Adipose tissue (tissue), 3 donors: Measurements from ENCODE around the gene BCAT1. TPM values are rescaled to one million over a fixed set of nuclear protein-coding genes. Genes with fewer than 3 reads are reported as not detected.

ENCODE experiments used
- H3K27ac ChIP-seq: one replicate; pipeline ENCODE4 v1.5.1; 2013; ENCODE audit warnings: low read depth, low read length
- WGBS, 3 donors: extraction: QIAGEN DNeasy Blood & Tissue Kit; methylation state at CpG; one replicate each; pipeline ENCODE4 v1.1.7; 2013; 5-methylcytosine and 5-hydroxymethylcytosine counted together
- polyA plus RNA-seq, 3 donors: library from polyadenylated mRNA; stranded (reverse); fragments of 200-250 nt; gene quantifications; one replicate each; pipeline ENCODE4 v1.2.3, GENCODE V29; 2013
- donor health status: healthy with polysubstance abuse.
- donor health status: Bipolar disorder and iron deficiency.
- donor health status: healthy.

BCAT1 gene
- polyA plus RNA-seq, 3 donors: 3.1 to 12.8 (median 11.3) TPM

DNA sequence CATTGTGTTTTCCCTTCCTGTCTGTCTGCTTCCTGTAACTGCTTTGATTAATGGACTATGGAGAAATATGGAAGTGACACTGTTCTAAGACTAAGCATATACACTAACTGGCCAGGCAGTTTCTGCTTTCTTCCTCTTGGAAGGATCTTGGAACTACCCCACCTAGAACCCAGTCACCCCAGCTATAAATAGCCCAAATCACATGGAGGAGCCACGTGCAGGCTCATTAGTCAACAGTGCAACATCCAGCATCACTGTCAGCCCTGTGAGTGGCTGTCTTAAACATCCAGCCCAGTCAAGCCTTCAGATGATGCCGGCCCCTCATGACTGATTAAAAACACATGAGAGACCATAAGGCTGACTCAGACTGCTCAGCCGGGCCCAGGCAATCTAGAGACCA lies 39.2 kb downstream of the BCAT1 start:
- no peak overlapping the region for H3K27ac ChIP-seq
- 45 to 51% (median 51%) methylated on average over 3 of the region's 3 CpGs for WGBS, 3 donors

DNA sequence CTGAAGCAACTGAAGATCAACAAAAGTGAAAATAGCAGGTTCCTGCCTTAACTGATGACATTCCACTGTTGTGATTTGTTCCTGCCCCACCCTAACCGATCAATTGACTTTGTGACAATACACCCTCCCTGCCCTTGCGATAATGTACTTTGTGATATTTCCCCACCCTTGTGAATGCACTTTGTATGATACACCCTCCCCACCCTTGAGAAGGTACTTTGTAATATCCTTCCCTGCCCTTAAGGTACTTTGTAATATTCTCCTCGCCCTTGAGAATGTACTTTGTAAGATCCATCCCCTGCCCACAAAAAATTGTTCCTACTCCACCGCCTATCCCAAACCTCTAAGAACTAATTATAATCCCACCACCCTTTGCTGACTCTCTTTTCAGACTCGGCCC lies 41.4 kb downstream of the BCAT1 start:
- WGBS, 3 donors: 93 to 96% (median 95%) methylated on average over 5 of the region's 5 CpGs

DNA sequence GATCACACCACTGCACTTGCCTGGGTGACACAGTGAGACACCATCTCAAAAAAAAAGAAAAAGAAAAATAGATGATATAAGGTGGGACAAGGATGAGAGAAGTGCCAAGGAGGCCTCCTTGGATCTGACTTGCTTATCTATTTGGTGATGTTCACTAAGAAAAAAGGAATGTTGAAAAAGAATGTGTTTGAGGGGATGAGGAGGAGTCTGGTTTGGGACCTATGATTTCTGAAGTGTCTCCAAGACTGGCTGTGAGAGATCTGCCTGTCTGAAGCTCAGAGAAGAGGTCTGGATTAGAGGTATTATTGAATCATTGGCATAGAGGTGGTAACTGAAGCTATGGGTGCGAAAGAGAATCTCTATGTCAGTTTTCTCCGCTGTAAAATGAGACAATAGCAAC lies 42.8 kb downstream of the BCAT1 start:
- WGBS, 3 donors: 96 to 100% (median 98%) methylated on average over 2 of the region's 2 CpGs
- H3K27ac ChIP-seq: no peak overlapping the region

More for the DNA sequence above, 41.4 kb downstream of the BCAT1 start:
- no peak overlapping the region for H3K27ac ChIP-seq

DNA sequence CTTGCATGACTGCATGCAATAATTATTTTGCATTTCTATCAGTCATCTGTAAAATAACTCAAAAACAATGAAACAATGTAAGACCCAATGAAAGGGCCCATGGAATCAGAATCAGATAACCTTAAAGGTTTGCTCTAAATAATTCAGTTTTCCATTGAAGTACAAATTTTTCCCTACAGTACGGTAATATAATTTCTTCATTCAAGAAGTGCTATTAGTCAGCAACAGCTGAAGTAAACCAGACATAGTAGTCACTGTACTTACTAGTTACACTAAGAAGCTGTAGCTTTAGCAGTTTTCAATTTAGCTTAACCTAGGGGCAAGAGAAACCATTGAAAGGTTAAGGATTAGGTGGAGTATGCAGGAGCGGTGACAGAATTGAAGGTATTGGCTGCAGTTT lies 43.5 kb downstream of the BCAT1 start:
- 50 to 78% (median 50%) methylated on average over 2 of the region's 2 CpGs for WGBS, 3 donors
- H3K27ac ChIP-seq: no peak overlapping the region

DNA sequence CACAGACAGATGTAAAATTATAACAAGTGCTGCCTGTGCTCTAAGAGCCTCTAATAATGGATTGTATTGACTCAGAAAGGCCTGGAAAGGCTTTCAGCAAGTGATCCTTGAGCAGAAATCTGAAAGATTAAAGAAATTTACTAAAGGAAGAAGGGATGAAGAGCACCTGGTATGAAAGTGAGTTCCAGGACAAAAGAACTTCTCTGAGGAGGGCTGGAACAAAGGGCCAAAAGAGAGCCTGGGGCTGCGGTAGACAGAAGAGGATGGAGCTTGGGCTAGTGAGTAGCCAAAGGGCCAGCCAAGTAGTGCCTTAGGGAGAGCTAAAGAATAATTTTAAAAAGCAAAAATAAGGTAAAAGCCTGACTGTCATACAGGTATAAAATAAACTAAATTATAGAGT lies 44.0 kb downstream of the BCAT1 start:
- no peak overlapping the region for H3K27ac ChIP-seq
- 90 to 100% (median 100%) methylated on average over 1 of the region's 1 CpG for WGBS, 3 donors

DNA sequence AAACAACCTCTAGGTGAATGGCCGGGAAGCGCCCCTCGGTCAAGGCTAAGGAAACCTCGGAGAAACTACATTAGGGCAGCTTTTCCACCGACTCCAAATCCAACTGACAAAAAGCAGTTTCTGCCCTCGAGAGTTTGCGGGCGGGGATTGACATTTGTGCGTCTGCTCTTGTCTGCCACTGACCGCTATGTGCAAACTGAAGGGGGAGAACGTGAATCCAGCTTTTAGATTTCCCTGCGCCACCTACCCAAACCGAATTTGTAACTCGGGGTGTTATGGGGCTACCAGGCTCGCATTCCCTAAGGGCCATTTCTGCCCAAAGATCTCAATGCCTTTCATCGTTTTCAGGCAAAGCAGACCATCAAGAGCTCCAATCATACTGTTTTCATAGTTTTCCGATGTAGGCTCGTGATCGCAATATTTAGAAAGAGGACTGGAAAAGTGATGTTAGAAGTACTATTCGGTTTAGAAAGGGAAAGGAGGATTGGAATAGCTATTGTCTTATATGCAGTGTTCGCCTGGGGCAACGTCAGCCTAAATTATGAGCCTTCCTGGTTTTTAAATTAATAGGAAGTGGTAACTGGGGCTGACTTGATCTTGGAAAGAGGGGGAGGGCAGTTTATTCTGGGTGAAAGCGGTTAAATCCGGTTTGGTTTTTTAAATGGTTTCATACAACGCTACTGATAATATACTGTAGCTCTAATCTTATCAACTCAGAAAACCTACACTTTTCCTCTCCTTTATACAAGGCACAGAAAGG lies 45.4 kb downstream of the BCAT1 start:
- no peak overlapping the region for H3K27ac ChIP-seq
- WGBS, 3 donors: 18 to 56% (median 21%) methylated on average over 25 of the region's 25 CpGs

DNA sequence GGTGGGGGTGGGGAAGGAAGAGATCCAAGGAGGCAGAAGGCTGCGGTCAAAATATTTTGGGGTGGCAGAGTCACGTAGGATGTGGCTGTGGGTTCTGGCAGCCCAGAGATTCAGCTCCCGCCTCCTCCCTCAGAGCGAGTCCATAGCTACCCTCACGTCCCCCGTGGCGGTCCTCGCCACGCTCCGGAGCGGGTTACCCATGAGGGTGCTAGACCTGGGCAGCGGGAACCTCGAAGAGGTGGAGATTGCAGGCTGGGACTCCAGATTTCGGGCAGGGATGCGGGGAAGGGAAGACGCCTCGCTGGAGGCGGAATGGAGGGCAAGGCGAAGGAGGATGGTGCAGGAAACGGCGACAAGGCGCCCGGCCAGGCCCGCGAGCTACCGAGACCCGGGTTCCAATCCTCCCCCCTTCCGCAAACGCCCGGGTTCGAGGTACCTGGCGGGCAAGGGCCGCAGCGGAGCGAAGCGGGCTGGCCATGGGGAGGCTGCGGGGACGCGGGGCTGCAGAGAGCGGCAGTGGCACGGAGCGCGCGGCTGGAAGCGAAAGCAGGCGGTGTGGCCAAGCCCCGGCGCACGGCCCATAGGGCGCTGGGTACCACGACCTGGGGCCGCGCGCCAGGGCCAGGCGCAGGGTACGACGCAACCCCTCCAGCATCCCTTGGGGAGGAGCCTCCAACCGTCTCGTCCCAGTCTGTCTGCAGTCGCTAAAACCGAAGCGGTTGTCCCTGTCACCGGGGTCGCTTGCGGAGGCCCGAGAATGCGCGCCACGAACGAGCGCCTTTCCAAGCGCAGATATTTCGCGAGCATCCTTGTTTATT lies 46.2 kb downstream of the BCAT1 start:
- no peak overlapping the region for H3K27ac ChIP-seq
- 4 to 43% (median 7%) methylated on average over 65 to 74 of the region's 74 CpGs for WGBS, 3 donors

DNA sequence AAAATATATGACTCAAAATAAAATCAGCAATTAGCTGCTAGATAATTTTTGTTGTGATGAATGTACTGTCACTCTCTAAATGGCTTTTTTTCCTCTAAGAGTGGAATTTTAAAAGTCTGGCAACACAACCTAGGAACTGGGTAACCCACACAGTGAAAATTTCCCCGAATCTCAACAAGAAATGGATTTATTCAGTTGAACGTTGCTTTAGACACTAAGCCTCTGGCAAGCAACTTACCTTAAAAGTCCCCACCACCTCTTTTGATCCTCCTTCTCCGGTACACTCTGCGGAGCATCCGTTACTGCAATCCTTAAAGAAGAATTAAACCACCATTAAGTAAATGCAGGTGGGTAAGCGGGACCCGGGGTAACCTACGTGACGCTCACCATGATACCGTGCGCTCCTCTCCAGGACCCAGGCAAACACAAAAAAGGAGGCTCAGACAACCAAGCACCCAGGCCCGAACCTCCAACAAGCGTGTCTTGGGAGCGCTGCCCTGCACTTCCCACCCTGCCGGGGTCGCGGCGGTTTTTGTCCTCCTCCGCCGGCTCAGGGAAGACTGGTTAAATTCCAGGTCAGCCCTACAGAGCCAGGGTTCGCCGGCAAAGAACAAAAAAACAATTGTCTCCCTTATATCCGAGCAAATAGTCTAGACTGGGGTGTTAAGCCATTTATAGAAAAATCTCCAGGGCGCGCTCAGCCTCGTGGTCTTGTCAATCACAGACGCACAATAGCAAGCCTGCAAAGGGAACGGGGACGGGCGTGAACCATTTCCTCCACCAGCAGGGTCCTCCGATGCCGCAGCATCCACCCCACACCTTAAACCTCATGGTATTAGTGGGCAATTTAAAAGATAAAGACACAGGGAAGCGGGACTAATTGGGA lies 47.1 kb downstream of the BCAT1 start:
- 48 to 63% (median 55%) methylated on average over 33 of the region's 33 CpGs for WGBS, 3 donors
- H3K27ac ChIP-seq: no peak overlapping the region

DNA sequence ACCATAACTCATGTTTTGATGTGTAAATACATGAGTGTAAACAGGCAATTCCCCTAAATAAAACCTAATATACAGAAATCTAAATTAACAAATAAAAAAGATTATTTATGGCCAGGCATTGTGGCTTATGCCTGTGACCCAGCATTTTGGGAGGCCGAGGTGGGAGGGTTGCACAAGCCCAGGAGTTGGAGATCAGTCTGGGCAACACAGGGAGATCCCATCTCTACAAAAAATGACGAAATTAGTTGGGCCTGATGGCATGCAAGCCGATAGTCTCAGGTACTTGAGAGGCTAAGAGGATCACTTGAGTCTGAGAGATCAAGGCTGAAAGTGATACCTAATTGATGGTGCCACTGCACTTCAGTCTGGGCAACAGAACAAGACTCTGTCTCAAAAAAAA lies 48.7 kb downstream of the BCAT1 start:
- no peak overlapping the region for H3K27ac ChIP-seq
- 77 to 90% (median 82%) methylated on average over 3 of the region's 3 CpGs for WGBS, 3 donors

DNA sequence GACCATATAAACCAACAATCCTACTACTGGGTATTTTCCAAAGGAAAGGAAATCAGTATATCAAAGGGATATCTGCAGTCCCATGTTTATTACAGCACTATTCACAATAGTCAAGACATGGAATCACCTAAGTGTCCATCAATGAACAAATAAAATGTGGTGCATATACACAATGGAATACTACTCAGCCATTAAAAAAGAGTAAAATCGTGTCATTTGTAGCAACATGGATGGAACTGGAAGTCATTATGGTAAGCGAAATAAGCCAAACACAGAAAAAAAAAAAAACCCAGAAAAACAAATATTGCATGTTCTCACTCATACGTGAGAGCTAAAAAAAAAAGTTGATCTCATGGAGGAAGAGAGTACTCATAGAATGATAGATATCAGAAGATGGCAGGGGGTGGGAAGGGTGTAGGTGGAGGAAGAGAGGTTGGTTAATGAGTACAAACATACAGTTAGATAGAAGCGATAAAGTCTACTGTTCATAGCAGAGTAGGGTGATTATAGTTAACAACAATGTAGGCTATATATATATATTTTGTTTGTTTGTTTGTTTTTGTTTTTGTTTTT lies 49.3 kb downstream of the BCAT1 start:
- H3K27ac ChIP-seq: no peak overlapping the region
- WGBS, 3 donors: 84 to 96% (median 95%) methylated on average over 4 of the region's 4 CpGs

DNA sequence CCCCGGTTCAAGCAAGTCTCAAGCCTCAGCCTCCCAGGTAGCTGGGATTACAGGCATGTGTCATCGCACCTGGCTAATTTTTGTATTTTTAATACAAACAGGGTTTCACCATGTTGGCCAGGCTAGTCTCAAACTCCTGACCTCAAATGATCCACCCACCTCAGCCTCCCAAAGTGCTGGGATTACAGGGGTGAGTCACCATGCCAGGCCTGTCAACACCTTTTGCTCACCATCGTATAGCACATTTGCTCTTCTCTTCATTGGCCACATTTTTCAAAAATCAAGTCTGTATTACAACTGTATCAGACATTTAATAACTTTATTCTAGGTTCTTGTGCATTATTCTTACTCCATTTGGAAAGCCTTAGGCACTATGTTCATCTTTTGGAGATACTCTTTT lies 50.3 kb downstream of the BCAT1 start:
- no peak overlapping the region for H3K27ac ChIP-seq
- WGBS, 3 donors: 80 to 88% (median 87%) methylated on average over 3 of the region's 3 CpGs

DNA sequence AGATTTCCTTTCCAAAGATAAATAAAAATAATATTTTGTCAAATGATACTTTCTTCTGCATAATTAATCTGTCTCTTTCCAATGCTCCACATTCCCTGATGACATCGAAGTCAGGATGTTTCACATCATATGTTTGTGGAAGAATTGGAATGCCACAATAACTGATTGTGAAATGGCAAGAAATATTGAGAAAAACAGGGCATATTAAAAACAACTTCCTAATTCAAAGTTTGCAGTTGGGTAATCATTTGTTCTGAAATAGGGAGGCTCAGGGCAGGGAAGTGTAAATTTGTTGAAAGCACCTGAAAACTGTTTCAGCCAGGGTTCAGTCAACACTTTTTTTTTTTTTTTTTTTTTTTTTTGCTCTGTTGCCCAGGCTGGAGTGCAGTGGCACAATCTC lies 50.7 kb downstream of the BCAT1 start:
- no peak overlapping the region for H3K27ac ChIP-seq
- WGBS, 3 donors: 42 to 77% (median 52%) methylated on average over 1 of the region's 1 CpG

DNA sequence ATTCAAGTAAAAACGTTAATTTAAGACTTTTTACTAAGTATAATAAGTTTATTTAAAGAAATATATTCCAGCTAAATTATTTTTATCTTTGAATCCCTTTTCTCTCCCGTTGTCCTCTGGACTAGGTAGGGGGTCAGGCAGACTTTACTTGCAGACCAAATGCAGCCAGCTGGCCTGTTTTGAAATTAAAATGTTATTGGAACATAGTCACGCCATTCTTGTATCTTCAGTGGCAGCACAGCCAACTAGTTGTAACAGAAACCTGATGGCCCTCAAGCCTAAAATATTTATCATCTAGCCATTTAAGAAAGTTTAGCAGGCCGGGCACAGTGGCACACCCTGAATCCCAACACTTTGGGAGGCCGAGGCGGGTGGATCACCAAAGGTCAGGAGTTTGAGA lies 52.7 kb downstream of the BCAT1 start:
- H3K27ac ChIP-seq: no peak overlapping the region
- WGBS, 3 donors: 69 to 79% (median 76%) methylated on average over 6 of the region's 6 CpGs

DNA sequence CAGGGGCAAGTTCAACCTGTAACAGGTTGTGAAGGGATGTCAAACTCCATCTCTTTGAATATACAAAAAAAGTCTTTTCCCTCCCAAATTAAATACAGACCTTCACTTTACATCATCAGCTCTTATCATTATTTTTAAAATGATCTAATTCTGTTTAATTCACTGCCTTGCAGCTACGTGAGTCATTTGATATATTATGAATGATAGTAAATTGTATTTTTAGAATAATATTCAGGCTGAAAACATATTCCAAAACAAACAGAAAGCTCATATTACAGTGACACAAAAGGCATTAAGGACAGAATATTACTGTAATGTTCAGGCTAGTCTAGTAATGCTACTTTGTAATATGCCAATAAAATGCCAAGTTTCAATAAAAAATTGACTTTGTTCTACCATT lies 53.3 kb downstream of the BCAT1 start:
- WGBS, 3 donors: 20 to 59% (median 48%) methylated on average over 1 of the region's 1 CpG
- H3K27ac ChIP-seq: no peak overlapping the region

DNA sequence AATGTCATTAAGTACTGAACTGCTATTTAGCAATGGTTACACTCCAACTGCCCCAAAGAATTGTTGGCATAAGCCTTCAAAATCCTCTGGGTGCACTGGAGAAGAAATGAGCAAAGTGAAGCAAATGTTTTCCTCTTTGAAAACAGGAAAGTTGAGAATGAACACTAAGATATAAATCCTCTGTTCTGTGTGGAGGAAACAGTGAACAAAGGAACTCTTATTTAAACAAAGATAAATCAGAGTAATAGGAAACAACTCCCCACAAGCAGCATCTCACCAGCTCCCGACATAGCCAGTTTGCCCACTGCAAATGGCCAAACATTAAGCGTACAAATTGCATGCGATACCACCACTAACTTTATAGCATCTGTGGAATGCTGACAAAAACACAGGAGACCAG lies 54.0 kb downstream of the BCAT1 start:
- 44 to 71% (median 66%) methylated on average over 3 of the region's 3 CpGs for WGBS, 3 donors
- no peak overlapping the region for H3K27ac ChIP-seq

DNA sequence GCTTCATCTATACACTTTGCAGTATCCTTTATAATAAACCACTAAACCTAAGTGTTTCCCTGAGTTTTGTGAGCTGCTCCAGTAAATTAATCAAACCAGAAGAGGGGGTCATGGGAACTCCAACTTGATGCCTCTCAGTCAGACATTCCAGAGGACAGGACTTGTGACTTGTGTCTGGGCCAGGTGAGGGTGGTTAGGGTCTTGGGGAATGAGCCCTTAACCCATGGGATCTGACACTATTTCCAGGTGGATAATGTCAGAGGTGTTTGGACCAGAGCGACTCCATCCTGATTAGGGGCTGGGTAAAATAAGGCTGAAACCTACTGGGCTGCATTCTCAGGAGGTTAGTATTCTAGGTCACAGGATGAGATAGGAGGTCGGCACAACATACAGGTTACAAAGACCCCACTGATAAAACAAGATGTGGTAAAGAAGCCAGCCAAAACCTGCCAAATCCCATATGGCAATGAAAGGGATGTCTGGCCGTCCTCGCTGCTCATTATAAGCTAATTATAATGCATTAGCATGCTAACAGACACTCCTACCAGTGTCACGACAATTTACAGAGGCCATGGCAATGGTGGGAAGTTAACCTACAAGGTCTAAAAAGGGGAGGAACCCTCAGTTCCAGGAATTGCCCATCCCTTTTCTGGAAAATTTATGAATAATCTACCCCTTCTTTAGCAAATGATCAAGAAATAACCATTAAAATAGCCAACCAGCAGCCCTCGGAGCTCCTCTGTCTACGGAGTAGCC lies 58.7 kb downstream of the BCAT1 start:
- WGBS, 3 donors: 93 to 96% (median 95%) methylated on average over 7 of the region's 7 CpGs
- no peak overlapping the region for H3K27ac ChIP-seq

DNA sequence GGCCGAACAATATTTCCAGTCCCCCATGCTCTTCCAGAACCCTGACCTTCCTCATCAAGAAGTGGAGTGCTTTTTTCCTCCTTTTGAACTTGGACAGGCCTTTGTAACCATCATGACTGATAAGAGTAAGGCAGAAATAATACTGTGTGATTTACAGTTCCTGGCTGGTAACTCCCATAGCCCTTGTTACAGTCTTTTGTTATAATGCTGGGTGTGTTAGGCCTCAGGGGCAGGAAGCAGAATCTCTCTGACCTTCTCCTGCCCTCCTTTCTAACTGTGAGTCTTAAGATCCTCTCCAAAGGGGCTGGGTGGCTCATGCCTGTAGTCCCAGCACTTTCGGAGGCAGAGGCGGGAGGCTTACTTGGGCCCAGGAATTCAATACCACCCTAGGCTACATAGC lies 59.5 kb downstream of the BCAT1 start:
- H3K27ac ChIP-seq: no peak overlapping the region
- WGBS, 3 donors: 83 to 97% (median 94%) methylated on average over 3 of the region's 3 CpGs

DNA sequence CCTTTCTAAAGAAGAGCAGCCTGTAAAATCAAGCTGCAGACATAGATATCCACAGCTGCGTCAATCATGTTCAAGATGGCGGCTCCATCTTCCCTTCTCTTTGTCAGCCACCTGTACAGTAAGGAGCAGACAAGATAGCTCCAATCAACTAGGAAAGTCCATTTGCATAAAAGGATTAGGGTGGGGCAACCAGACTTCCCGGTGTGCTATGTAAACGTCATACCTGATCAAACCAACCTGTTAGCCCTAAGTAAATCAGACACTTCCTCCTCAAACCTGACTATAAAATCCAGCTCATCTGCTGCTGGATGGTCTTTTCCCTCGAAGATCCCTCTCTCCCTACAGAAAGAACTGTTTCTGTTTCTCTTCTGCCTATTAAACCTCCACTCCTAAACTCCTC lies 60.1 kb downstream of the BCAT1 start:
- no peak overlapping the region for H3K27ac ChIP-seq
- WGBS, 3 donors: 74 to 86% (median 82%) methylated on average over 5 of the region's 5 CpGs
